Right ventricle myocardium superior (tissue), 1 donor: ENCODE data around the gene SPINK5. TPM values are rescaled to one million over a fixed set of nuclear protein-coding genes. Genes with fewer than 3 reads are reported as not detected.
"Not testable (repeated sequence)": the region's sequence is repeated elsewhere in the genome, so short reads cannot be mapped to it uniquely, and the experiment has no call there.

Experiments
- ATAC-seq: fragments of 200-7000 bp; cut with Tn5 transposase; one replicate; pipeline ENCODE4 v1.9.1; 2020; ENCODE audit warnings: mild to moderate bottlenecking; ENCODE audit not compliant: poor library complexity
- DNase-seq: peaks from one replicate; pipeline ENCODE4 v3.0.0-alpha.2; 2020
- intact Hi-C: fragments of 100-400 bp; cut with DNase I; formaldehyde crosslinking; loops from one replicate; pipeline ENCODE4 v1.11.2; 2022
- long read RNA-seq: library from polyadenylated mRNA; unstranded; transcript quantifications from one replicate; pipeline ENCODE4 v2.0.0, GENCODE V29; 2021
- total RNA-seq: library from RNA; stranded (reverse); fragmentation: NEBNext Ultra II Directional; extraction: Animal tissue kit (Norgen Biotek cat#: 25700); gene quantifications from one replicate; pipeline ENCODE4 v1.2.1, GENCODE V29; 2021
- donor health status: DM: no; HTN: yes; CAD: no; lungs with severe emphysema.

SPINK5 gene
- total RNA-seq, result 0.35 TPM
- long read RNA-seq, result 0 reads

GRCh38 chr5:148063861-148064260 is at the start of gene SPINK5:
Gene SPINK5 (plus strand): TSS chr5:148063980. CDS start chr5:148064045, 65 bp downstream.
- intact Hi-C loops, result no loop called here
- DNase-seq (no peak), ATAC-seq (no peak)

DNA sequence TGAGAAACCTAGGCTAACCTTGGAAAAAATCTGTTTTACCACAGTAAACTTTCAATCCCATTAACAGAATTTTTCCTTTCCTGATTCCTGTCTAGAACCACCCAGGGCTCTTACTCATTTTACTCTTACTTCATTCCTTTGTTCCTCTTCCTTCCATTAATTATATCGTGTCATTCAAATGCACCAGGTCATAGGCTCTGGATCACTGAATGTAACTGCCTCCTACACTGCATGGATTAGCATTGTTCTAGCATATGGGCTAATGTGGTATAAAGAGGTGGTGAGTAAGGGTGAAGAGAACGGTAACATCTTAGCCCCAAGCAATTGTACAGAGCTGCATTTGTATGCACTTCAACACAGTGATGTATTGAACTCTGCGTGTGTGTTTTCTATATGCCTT is 49.5 kb upstream of the SPINK5 start:
- intact Hi-C loops, result no loop called here
- ATAC-seq (no peak), DNase-seq (no peak)

DNA sequence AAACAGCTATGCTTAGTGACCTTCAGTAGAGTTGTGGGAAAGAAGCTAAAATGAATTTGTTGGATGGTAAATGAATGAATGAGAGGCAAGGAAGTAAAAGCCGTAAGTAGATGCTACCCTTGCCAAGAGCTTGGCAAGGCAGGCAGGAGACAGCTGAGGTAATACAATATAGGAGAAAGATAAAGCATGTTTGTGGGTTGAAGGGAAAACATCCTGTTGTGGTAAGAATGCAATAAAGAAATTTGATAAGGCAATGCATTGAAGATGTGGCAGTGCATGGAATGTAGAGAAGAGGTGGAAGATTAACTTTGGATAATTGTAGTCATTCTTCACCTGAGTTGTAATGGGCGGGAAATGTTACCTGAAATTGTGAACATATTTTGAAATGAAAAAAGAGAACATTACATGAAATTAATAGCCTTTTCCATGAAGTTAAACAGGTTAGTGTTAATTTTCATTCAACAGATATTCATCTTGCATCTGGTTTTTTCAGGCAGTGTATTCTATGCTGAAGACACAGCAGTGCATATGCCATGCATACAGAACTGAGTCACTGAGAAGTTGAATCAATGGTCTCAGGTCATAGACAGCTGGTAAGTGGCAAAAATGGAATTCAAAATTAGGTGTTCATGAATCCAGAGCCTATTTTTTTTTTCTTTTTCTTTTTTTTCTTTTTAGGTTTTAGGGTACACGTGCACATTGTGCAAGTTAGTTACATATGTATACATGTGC is 43.4 kb upstream of the SPINK5 start:
- DNase-seq, result no peak
- intact Hi-C loops, result no loop called here
- ATAC-seq, result no peak

DNA sequence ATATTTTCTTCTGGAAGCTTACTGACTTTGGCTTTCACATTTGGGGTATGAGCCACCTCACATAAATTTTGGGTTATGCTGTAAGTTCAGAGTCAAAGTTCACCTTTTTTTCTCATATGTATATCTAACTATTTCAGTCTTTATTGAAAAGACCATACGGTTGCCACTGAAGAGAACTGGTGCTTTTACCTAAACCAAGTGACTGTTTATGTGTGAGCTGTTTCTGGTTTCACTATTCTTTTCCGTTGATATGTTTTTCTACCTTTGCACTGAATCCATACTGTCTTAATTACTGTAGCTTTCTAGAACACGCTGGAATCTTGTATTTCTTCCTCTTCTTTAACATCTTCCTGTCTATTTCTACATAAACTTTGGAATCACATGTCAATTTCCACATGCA is 36.3 kb upstream of the SPINK5 start:
- ATAC-seq, result no peak
- intact Hi-C loops, result no loop called here
- no peak for DNase-seq

GRCh38 chr5:148029131-148029530 is 34.6 kb upstream of the SPINK5 start:
- no peak for ATAC-seq
- intact Hi-C loops, result no loop called here
- DNase-seq, result no peak

DNA sequence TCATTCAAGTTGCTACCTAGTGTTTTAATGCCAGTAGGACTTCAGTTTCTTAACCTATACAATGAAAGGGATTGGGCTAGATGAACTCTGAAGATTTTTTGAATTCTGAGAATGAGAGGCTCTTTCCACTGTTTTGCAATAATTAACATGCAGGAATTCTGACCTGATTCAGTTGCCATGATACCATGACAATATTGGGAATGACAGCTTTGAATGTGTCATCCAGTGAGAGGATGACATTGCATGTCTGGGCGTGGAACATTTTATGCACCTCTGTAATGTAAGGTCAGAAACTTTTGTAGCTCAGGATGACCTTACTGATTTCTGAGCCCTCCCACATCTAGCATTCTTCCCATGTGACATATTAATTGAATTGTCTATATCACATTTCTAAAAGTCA is 30.6 kb upstream of the SPINK5 start:
- DNase-seq (no peak), ATAC-seq (no peak)
- intact Hi-C loops, result no loop called here

DNA sequence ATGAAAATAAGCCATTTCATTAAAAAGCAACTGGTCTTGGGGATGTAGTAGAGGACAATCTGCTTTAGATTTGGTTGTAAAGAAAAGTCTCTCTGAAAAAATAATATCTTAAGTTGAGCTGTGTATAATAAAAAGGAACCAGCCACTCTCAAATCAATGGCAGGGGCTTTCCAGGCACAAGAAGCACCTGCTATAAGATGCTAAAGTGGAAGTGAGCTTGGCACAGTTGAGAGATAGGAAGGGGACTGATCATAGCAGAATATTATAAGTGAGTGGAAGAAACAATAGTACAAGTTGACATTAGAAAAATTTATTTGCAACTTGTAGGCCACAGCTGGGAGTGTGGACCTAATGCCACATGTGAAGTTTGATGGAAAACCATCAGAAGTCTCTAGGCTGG is 28.1 kb upstream of the SPINK5 start:
- ATAC-seq (no peak), DNase-seq (no peak)
- intact Hi-C loops, result no loop called here

- no peak for DNase-seq
- intact Hi-C loops, result no loop called here
- ATAC-seq, result no peak
Observed at GRCh38 chr5:148042881-148043280, 20.9 kb upstream of the SPINK5 start.

DNA sequence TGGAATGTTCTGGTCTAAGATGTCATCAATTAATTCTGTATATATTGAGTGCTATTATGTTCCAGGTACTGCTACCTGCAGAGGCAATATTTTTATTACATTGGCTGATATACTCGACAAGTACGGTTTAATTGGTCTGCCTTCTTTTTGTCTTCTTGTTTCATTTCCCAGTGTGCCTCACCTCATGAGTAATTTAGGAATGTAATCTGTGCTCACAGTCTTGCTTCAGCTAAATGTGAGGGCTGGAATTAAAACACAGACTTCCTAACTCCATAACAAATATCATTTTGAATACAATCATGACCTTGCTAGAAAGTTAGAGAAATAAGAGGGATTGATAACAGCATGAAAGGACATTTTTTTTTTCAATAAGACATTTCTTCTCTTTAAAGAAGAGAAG is 20.1 kb upstream of the SPINK5 start:
- intact Hi-C loops, result no loop called here
- DNase-seq (no peak), ATAC-seq (no peak)

GRCh38 chr5:148055160-148055559 is 8.6 kb upstream of the SPINK5 start:
- ATAC-seq, DNase-seq, intact Hi-C loops: not testable (repeated sequence)

- intact Hi-C loops, result no loop called here
- ATAC-seq, result no peak
- no peak for DNase-seq
Observed at GRCh38 chr5:148060309-148060708, 3.5 kb upstream of the SPINK5 start.

DNA sequence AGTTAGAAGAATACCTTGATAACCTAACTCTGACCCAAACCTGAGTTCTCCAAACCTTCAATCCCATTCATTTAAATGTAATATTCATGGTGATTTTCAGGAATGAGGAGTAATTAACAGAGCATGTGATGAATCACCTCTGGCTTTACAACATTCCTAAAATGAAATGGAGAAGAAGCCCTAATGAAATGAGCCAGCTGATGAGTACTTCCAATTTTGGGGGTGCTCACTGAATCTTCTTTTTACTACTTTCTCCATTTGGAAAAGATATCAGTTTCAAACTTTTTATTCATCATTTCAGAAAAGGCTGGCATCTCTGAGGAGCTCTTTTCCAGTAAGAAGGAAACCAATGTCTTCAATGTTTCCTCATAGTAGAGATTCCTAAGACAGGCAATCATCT is 2.9 kb upstream of the SPINK5 start:
- intact Hi-C loops, result no loop called here
- ATAC-seq (no peak), DNase-seq (no peak)

DNA sequence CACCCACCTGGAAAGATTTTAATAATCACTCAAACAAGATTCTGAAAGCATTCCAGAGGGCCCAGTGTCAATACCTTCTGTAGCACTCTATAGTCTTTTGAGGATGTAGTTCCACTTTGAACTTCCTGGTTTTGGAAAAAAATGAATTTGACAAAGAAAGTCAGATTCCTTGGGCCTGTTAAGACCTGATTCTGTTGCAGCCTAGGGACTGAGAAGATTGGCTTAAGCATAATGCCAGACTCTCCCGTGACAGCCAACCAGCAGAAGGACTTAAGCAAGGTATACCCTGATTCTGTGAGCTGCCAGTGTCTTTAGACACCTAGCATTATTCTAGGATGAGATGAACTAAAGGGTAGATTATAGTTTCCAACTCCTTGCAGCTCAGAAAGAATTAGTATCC is 6.8 kb downstream of the SPINK5 start:
- no peak for ATAC-seq
- DNase-seq, result no peak
- intact Hi-C loops, result no loop called here

DNA sequence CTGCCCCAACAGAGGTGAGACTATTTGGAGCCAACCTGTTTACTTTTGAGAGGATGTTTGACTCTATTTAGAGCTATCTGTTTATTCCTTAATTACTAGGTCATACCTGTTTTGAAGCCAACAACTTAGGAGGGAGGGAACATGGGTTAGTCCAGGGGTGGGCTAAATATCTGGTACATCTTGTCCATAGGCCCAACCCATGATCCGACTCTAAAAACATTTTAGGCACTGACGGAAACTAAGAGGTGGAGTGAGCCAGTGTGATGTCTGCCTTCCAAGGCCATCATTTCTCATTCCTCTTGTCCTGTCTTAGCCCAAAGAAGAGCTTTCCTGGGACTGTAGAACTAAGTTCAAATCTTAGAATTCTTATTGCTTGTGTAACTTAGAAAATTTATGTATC is 8.4 kb downstream of the SPINK5 start:
- DNase-seq (no peak), ATAC-seq (no peak)
- intact Hi-C loops, result no loop called here

DNA sequence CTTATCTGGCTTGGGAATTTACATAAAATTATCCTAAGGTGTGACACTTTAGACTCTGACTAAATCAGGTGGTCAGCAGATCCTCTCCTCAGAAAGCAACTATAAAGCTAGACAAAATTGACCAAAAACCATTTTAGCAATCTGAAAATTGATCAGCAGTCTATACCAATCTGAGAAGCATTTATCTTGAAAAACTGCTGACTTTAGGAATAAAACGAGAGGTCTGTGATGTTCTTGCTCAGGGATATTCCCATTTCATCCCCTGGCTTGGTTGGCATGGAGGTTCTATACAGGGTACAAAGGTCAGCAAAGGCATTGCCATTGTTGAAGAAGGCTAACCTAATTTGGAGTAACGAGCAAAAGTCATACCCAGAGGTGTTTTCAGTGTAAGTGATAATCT is 11.7 kb downstream of the SPINK5 start:
- intact Hi-C loops, result no loop called here
- ATAC-seq (no peak), DNase-seq (no peak)

GRCh38 chr5:148083203-148083602 is 19.4 kb downstream of the SPINK5 start:
- no peak for ATAC-seq
- intact Hi-C loops, result no loop called here
- no peak for DNase-seq

GRCh38 chr5:148084269-148084668 is 20.5 kb downstream of the SPINK5 start:
- no peak for DNase-seq
- no peak for ATAC-seq
- intact Hi-C loops, result no loop called here

GRCh38 chr5:148085310-148085709 is 21.5 kb downstream of the SPINK5 start:
- ATAC-seq (no peak), DNase-seq (no peak)
- intact Hi-C loops, result no loop called here

DNA sequence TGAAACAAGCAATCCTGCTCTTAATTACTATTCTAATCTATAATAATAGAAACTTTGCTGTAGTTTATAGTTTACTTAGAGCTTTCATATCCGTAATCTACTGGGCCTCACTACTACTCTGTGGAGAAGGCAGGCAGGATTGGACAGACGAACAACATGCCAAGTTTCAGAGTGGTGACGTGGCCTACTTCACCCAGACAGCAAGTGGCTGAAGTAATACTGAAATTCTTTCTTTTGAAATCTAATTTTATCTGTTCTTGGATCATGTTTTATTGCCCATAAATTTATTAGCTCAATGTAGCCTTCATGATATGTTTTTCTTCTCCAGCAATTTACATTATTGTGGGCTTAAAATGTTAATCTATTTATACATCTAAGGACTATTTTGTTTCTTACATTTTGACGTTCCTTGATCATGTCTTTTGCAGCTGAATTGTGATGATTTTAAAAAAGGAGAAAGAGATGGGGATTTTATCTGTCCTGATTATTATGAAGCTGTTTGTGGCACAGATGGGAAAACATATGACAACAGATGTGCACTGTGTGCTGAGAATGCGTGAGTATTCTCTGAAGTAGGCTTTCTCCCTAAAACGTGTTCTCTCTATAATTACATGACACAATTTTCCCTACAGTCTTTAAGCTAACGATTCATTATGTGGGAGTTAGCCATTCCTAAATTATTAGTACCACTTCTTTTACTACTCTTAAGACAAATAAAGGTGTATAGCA is 22.4 kb downstream of the SPINK5 start:
- intact Hi-C loops, result no loop called here
- DNase-seq (no peak), ATAC-seq (no peak)

DNA sequence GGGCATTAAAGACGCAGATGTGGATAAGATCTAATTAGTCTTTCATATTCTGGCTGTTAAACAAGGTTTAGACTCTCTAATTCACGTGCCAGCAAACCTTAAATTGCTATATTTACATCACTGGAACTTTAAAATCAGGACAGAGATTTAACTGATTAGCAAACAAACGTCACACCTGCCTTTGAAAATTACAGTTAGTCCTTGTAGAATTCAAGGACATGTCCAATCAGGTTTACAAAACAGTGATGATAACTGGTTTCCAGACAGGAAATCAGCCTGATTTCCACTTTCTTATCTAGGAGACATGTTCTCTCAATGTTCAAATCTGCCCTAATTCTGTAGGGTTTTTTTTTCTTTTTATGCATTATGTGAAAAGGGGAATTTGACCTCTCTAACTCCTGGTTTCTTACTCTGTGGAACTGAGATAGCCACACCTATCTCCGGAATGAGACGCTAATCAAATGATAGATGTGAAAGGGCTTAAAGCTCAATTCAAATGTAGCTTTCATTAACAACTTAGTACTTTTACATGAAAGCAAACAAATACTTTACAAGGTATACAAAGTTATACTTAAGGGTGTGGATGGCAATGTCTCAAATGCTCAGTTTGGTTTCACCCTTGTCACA is 26.5 kb downstream of the SPINK5 start:
- no peak for DNase-seq
- no peak for ATAC-seq
- intact Hi-C loops, result no loop called here
